CD14-positive monocyte (primary cell): ENCODE results near the gene HAS3. TPM values are rescaled to one million over a fixed set of nuclear protein-coding genes. Genes with fewer than 3 reads are reported as not detected.

Experiments used
- DNase-seq, 3 donors: peaks; one replicate each; pipeline ENCODE4 v3.0.0-alpha.2; 2011 to 2022
- H2AFZ ChIP-seq: 2 replicates; pipeline ENCODE4 v1.6.0; 2012; ENCODE audit warnings: mild to moderate bottlenecking, low read depth, low read length, inconsistent platforms; ENCODE audit not compliant: insufficient read depth, poor library complexity, severe bottlenecking
- H3K27ac ChIP-seq, 2 donors: 1 replicate in 1 of 2; 2 replicates in 1 of 2; pipeline ENCODE4 v1.5.1; 2012 to 2013; ENCODE audit warnings: low read length in 2 of 2, control low read depth in 1 of 2, inconsistent platforms in 1 of 2, low read depth in 1 of 2, mild to moderate bottlenecking in 1 of 2
- H3K27me3 ChIP-seq, 2 donors: one replicate each; pipeline versions ENCODE4 v1.6.0 to v1.6.1; 2011 to 2013; ENCODE audit warnings: low read length in 2 of 2; ENCODE audit not compliant: control insufficient read depth in 2 of 2, insufficient read depth in 2 of 2
- H3K36me3 ChIP-seq, 2 donors: replicated peaks in 1 of 2; 1 replicate in 1 of 2; 2 replicates in 1 of 2; pipeline versions ENCODE4 v1.5.1 to v1.6.1; 2012 to 2013; ENCODE audit warnings: low read length in 2 of 2, control low read depth in 1 of 2, inconsistent platforms in 1 of 2, mild to moderate bottlenecking in 1 of 2; ENCODE audit not compliant: insufficient read depth in 2 of 2, control insufficient read depth in 1 of 2
- H3K4me1 ChIP-seq, 2 donors: 1 replicate in 1 of 2; 2 replicates in 1 of 2; pipeline versions ENCODE4 v1.5.1 to v1.6.1; 2012 to 2013; ENCODE audit warnings: low read length in 2 of 2, control low read depth in 1 of 2, inconsistent platforms in 1 of 2, mild to moderate bottlenecking in 1 of 2, moderate library complexity in 1 of 2; ENCODE audit not compliant: insufficient read depth in 2 of 2, control insufficient read depth in 1 of 2
- H3K4me2 ChIP-seq: replicated peaks from 2 replicates; pipeline ENCODE3; 2012; ENCODE audit warnings: low read length, moderate library complexity, mild to moderate bottlenecking; ENCODE audit not compliant: poor library complexity, severe bottlenecking; ENCODE audit errors: extremely low read depth
- H3K4me3 ChIP-seq, 3 experiments: fragments of 200-600 bp in 1 of 3; sonication (generic) in 1 of 3; replicated peaks in 1 of 3; 1 replicate in 2 of 3; 2 replicates in 1 of 3; pipeline ENCODE4 v1.5.1; 2011 to 2013; ENCODE audit warnings: low read length in 3 of 3, mild to moderate bottlenecking in 3 of 3, control low read depth in 2 of 3, low read depth in 2 of 3, inconsistent platforms in 1 of 3, moderate library complexity in 1 of 3
- H3K79me2 ChIP-seq: 2 replicates; pipeline ENCODE4 v1.6.0; 2012; ENCODE audit warnings: mild to moderate bottlenecking, control low read depth, inconsistent platforms, low read length, moderate library complexity; ENCODE audit not compliant: insufficient read depth
- H3K9ac ChIP-seq: 2 replicates; pipeline ENCODE4 v1.6.0; 2017; ENCODE audit warnings: low read length, mild to moderate bottlenecking; ENCODE audit not compliant: insufficient read depth, poor library complexity, severe bottlenecking
- H3K9me3 ChIP-seq, 2 donors: replicated peaks in 1 of 2; 1 replicate in 1 of 2; 2 replicates in 1 of 2; pipeline versions ENCODE4 v1.5.1 to v1.6.1; 2012 to 2013; ENCODE audit warnings: low read length in 2 of 2, control low read depth in 1 of 2; ENCODE audit not compliant: control insufficient read depth in 1 of 2, insufficient read depth in 1 of 2
- H4K20me1 ChIP-seq: 2 replicates; pipeline ENCODE4 v1.6.0; 2012; ENCODE audit warnings: mild to moderate bottlenecking, low read length, control low read depth, moderate library complexity; ENCODE audit not compliant: insufficient read depth
- H3K27ac Mint-ChIP-seq, 7 donors: one replicate each; pipeline ENCODE4 v1.8.0; 2020; ENCODE audit warnings: mild to moderate bottlenecking in 7 of 7, mixed read lengths in 7 of 7, moderate library complexity in 6 of 7, inconsistent platforms in 2 of 7
- H3K27me3 Mint-ChIP-seq, 3 donors: one replicate each; pipeline ENCODE4 v1.8.0; 2021 to 2022; ENCODE audit warnings: low read depth in 3 of 3, mild to moderate bottlenecking in 3 of 3, mixed read lengths in 3 of 3, moderate library complexity in 3 of 3, inconsistent platforms in 1 of 3
- H3K36me3 Mint-ChIP-seq, 2 donors: one replicate each; pipeline ENCODE4 v1.8.0; 2020; ENCODE audit warnings: mixed read lengths in 2 of 2, inconsistent platforms in 1 of 2, mild to moderate bottlenecking in 1 of 2
- H3K4me1 Mint-ChIP-seq: one replicate; pipeline ENCODE4 v1.8.0; 2020; ENCODE audit warnings: mild to moderate bottlenecking, mixed read lengths
- H3K4me3 Mint-ChIP-seq, 2 donors: one replicate each; pipeline ENCODE4 v1.8.0; 2020; ENCODE audit warnings: mild to moderate bottlenecking in 2 of 2, mixed read lengths in 2 of 2, moderate library complexity in 1 of 2
- H3K9me3 Mint-ChIP-seq, 7 donors: one replicate each; pipeline ENCODE4 v1.8.0; 2020 to 2022; ENCODE audit warnings: mixed read lengths in 7 of 7, mild to moderate bottlenecking in 6 of 7, moderate library complexity in 6 of 7, inconsistent platforms in 2 of 7
- WGBS: methylation state at CpG from one replicate; pipeline ENCODE4 v1.1.5; 2013; ENCODE audit warnings: missing lambda C conversion rate; ENCODE audit not compliant: insufficient coverage; 5-methylcytosine and 5-hydroxymethylcytosine counted together
- intact Hi-C, 2 donors: fragments of 100-400 bp; cut with micrococcal nuclease; formaldehyde crosslinking; loops; one replicate each; pipeline versions ENCODE4 v1.15.0 to v1.15.1; 2023
- polyA plus RNA-seq, 3 donors: library from polyadenylated mRNA; depleted of rRNA in 1 of 3; unstranded in 2 of 3; stranded (reverse) in 1 of 3; fragments of 300-500 nt in 2 of 3; fragments of >200 nt in 1 of 3; fragmentation: Illumina TruSeq in 2 of 3; gene quantifications; 1 replicate in 2 of 3; 2 replicates in 1 of 3; pipeline ENCODE4 v1.2.3, GENCODE V29; 2012 to 2021
- TF ChIP-seq, protein P1 (sequence below): fragments of 200-600 bp; IDR thresholded peaks from one replicate; pipeline ENCODE4 v1.8.0; 2022; ENCODE audit warnings: antibody characterized with exemption, mild to moderate bottlenecking

Gene HAS3
- polyA plus RNA-seq, 3 donors, result 1.3 TPM; not detected in 2

DNA sequence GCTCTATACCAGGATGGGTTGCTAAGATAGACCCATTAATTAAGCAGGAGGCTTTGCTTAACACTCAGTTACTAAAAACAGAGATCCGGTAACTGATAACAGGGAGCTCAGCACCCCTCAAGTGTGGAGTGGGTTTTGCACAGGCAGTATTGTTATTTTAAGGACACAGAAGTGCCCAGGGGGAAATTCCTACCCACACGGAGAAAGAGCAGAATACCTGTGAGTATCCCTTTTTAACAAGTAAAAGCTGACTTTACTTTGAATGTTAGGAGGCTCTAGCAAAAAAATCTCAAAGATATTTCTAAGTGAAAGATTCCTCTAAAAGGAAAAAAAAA, 32.8 kb upstream of the HAS3 start:
- Histone ChIP-seq H3K79me2 (no peaks in the 10 kb centered on the region), H3K27me3 (no peaks in the 10 kb centered on the region), H3K36me3 (no peaks in the 10 kb centered on the region), H4K20me1 (no peaks in the 10 kb centered on the region), H2AFZ (no peak overlapping the region), H3K9me3 (no peaks in the 10 kb centered on the region), H3K4me3 (no peak overlapping the region), H3K4me2 (no peak overlapping the region), H3K9ac (no peak overlapping the region), H3K4me1 (no peaks in the 10 kb centered on the region), H3K27ac (no peak overlapping the region)
- Mint-ChIP-seq H3K27ac (peak overlapping the region in 1 of 7 donors; percentile 30), H3K4me1 (no peaks in the 10 kb centered on the region), H3K36me3 (peaks cover 11 to 16% of the 10 kb centered on the region in 2 donors), H3K9me3 (peaks cover 0 to 2% (median 0%) of the 10 kb centered on the region in 7 donors), H3K27me3 (no peaks in the 10 kb centered on the region), H3K4me3 (no peak overlapping the region)
- intact Hi-C loops, result no loop called here
- WGBS, result 100% methylated on average over 1 of the region's 2 CpGs
- DNase-seq, result no peak
- TF ChIP-seq, protein P1, sequence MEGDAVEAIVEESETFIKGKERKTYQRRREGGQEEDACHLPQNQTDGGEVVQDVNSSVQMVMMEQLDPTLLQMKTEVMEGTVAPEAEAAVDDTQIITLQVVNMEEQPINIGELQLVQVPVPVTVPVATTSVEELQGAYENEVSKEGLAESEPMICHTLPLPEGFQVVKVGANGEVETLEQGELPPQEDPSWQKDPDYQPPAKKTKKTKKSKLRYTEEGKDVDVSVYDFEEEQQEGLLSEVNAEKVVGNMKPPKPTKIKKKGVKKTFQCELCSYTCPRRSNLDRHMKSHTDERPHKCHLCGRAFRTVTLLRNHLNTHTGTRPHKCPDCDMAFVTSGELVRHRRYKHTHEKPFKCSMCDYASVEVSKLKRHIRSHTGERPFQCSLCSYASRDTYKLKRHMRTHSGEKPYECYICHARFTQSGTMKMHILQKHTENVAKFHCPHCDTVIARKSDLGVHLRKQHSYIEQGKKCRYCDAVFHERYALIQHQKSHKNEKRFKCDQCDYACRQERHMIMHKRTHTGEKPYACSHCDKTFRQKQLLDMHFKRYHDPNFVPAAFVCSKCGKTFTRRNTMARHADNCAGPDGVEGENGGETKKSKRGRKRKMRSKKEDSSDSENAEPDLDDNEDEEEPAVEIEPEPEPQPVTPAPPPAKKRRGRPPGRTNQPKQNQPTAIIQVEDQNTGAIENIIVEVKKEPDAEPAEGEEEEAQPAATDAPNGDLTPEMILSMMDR, result no peak

DNA sequence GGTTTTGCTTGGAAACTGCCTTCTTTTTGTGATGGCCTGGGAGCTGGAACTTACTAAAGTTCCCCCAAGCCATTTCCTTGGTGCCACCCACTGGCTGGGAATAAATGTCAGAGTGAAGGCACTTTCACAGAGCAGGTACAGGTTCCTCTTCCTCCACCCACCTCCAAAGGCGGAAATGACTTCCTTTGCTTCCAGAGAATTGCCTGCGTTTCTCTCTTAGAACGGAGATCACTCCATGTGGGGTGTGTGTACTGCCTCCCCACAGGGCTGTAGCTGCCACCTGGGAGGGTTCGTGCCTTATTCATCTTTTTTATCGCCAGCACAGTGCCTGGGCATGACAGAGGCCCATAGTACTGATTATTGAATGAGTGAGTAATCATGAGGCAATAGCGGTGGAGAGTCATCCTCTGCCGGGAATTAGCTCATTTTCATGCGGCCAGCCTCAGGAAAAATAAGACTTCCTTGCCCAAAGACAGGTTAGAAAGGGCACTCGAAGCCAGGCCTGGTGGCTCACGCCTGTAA, 32.2 kb upstream of the HAS3 start:
- H3K4me1 ChIP-seq, result no peaks in the 10 kb centered on the region
- no peak for DNase-seq
- no peak overlapping the region for H3K4me2 ChIP-seq
- H3K27me3 Mint-ChIP-seq, result no peaks in the 10 kb centered on the region
- no peak overlapping the region for H3K27ac ChIP-seq
- H3K27ac Mint-ChIP-seq, result no peak overlapping the region
- H3K4me1 Mint-ChIP-seq, result no peaks in the 10 kb centered on the region
- H3K9ac ChIP-seq, result no peak overlapping the region
- H3K4me3 Mint-ChIP-seq, result no peak overlapping the region
- H3K9me3 ChIP-seq, result no peaks in the 10 kb centered on the region
- H3K9me3 Mint-ChIP-seq, result peaks cover 0 to 2% (median 0%) of the 10 kb centered on the region in 7 donors
- no peak overlapping the region for H3K4me3 ChIP-seq
- no peak overlapping the region for H2AFZ ChIP-seq
- no peaks in the 10 kb centered on the region for H3K36me3 ChIP-seq
- TF ChIP-seq, protein P1, result no peak
- H3K36me3 Mint-ChIP-seq, result peaks cover 7 to 17% of the 10 kb centered on the region in 2 donors
- WGBS, result 96% methylated on average over 7 of the region's 10 CpGs
- no peaks in the 10 kb centered on the region for H4K20me1 ChIP-seq
- intact Hi-C loops, result no loop called here
- no peaks in the 10 kb centered on the region for H3K27me3 ChIP-seq
- H3K79me2 ChIP-seq, result no peaks in the 10 kb centered on the region
